ENCODE results near the gene RBM34.

GRCh38 chr1:235100194-235100772 lies 60.8 kb downstream of the RBM34 start:
- TF ChIP-seq POLR2A (IDR thresholded peaks at IDR 0.05) = no peak
- TF ChIP-seq, protein P1, sequence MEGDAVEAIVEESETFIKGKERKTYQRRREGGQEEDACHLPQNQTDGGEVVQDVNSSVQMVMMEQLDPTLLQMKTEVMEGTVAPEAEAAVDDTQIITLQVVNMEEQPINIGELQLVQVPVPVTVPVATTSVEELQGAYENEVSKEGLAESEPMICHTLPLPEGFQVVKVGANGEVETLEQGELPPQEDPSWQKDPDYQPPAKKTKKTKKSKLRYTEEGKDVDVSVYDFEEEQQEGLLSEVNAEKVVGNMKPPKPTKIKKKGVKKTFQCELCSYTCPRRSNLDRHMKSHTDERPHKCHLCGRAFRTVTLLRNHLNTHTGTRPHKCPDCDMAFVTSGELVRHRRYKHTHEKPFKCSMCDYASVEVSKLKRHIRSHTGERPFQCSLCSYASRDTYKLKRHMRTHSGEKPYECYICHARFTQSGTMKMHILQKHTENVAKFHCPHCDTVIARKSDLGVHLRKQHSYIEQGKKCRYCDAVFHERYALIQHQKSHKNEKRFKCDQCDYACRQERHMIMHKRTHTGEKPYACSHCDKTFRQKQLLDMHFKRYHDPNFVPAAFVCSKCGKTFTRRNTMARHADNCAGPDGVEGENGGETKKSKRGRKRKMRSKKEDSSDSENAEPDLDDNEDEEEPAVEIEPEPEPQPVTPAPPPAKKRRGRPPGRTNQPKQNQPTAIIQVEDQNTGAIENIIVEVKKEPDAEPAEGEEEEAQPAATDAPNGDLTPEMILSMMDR (IDR thresholded peaks at IDR 0.05) = no peak

All from testis (tissue), 2 donors.